Loucy (cell line): ENCODE results near the gene ADCY2.

ENCODE experiments used
- H2AFZ ChIP-seq: fragments of 200-600 bp; sonication (generic); 2 replicates; pipeline ENCODE4 v1.6.0; 2016; ENCODE audit warnings: antibody characterized with exemption, mild to moderate bottlenecking, low read length, moderate library complexity
- H3F3A ChIP-seq: fragments of 200-600 bp; 2 replicates; pipeline ENCODE4 v1.6.0; 2016; ENCODE audit warnings: antibody characterized with exemption, low read depth, mild to moderate bottlenecking
- H3K27me3 ChIP-seq: fragments of 200-600 bp; sonication (generic); 2 replicates; pipeline ENCODE4 v1.6.1; 2014; ENCODE audit warnings: low read length, mild to moderate bottlenecking; ENCODE audit not compliant: insufficient read depth, poor library complexity, severe bottlenecking
- H3K36me3 ChIP-seq: fragments of 200-600 bp; sonication (generic); 2 replicates; pipeline ENCODE4 v1.6.1; 2016; ENCODE audit warnings: low read length; ENCODE audit not compliant: insufficient read depth
- H3K4me1 ChIP-seq: fragments of 200-600 bp; sonication (generic); 2 replicates; pipeline ENCODE4 v1.5.1; 2014; ENCODE audit warnings: low read length, mild to moderate bottlenecking; ENCODE audit not compliant: insufficient read depth, poor library complexity, severe bottlenecking
- H3K4me2 ChIP-seq: fragments of 200-600 bp; sonication (generic); 2 replicates; pipeline ENCODE4 v1.6.0; 2014; ENCODE audit warnings: antibody characterized with exemption, low read length, low read depth, mild to moderate bottlenecking; ENCODE audit not compliant: poor library complexity, severe bottlenecking
- H3K4me3 ChIP-seq: fragments of 200-600 bp; sonication (generic); 2 replicates; pipeline ENCODE4 v1.5.1; 2014; ENCODE audit warnings: low read length, mild to moderate bottlenecking, mixed read lengths; ENCODE audit not compliant: poor library complexity, severe bottlenecking
- H3K79me2 ChIP-seq: fragments of 200-600 bp; sonication (generic); 2 replicates; pipeline ENCODE4 v1.6.1; 2014; ENCODE audit warnings: low read length; ENCODE audit not compliant: insufficient read depth
- H3K9ac ChIP-seq: fragments of 200-600 bp; sonication (generic); 2 replicates; pipeline ENCODE4 v1.6.0; 2014; ENCODE audit warnings: mild to moderate bottlenecking, low read depth, low read length, moderate library complexity; ENCODE audit not compliant: poor library complexity, severe bottlenecking
- H3K9me2 ChIP-seq: fragments of 200-600 bp; sonication (generic); replicated peaks from 2 replicates; pipeline ENCODE4 v1.6.1; 2016; ENCODE audit warnings: low read depth, low read length, mixed read lengths
- H3K9me3 ChIP-seq: fragments of 200-600 bp; sonication (generic); 2 replicates; pipeline ENCODE4 v1.6.1; 2014; ENCODE audit warnings: mild to moderate bottlenecking, antibody characterized with exemption, low read length, low read depth; ENCODE audit not compliant: insufficient read depth
- H4K20me1 ChIP-seq: fragments of 200-600 bp; sonication (generic); 2 replicates; pipeline ENCODE4 v1.6.0; 2014; ENCODE audit warnings: antibody characterized with exemption, low read length, mild to moderate bottlenecking; ENCODE audit not compliant: insufficient read depth, poor library complexity, severe bottlenecking
- EZH2phosphoT487 ChIP-seq: fragments of 200-600 bp; IDR thresholded peaks from 2 replicates; pipeline ENCODE4 v1.6.1; 2018; ENCODE audit warnings: antibody characterized with exemption, mild to moderate bottlenecking, moderate library complexity, borderline replicate concordance
- TF ChIP-seq, protein P1 (sequence below): fragments of 200-600 bp; sonication (generic); conservative IDR thresholded peaks from 2 replicates; pipeline ENCODE4 v1.5.1; 2014; ENCODE audit warnings: mild to moderate bottlenecking, antibody characterized with exemption, low read length

Gene ADCY2

DNA sequence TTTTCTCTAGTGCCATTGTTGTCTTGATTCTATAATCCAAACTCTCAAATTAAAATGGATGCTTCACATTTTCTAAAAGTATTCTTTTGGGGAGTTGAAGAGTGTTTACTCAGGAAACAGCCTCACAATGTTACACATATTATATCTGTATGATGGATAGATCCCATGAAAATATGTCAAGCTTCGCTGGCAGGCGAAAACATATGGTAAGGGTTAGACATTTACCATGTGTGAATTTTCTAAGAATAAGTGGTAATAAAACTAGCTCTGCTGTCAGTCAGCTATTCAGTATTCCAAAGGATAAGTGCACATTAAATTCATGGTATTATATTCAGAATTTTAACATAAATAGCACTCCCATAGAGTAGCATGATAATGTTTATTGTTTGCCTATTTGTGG lies 13.3 kb upstream of the ADCY2 start:
- no peaks in the 10 kb centered on the region for H3K9me3 ChIP-seq
- TF ChIP-seq, protein P1, sequence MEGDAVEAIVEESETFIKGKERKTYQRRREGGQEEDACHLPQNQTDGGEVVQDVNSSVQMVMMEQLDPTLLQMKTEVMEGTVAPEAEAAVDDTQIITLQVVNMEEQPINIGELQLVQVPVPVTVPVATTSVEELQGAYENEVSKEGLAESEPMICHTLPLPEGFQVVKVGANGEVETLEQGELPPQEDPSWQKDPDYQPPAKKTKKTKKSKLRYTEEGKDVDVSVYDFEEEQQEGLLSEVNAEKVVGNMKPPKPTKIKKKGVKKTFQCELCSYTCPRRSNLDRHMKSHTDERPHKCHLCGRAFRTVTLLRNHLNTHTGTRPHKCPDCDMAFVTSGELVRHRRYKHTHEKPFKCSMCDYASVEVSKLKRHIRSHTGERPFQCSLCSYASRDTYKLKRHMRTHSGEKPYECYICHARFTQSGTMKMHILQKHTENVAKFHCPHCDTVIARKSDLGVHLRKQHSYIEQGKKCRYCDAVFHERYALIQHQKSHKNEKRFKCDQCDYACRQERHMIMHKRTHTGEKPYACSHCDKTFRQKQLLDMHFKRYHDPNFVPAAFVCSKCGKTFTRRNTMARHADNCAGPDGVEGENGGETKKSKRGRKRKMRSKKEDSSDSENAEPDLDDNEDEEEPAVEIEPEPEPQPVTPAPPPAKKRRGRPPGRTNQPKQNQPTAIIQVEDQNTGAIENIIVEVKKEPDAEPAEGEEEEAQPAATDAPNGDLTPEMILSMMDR = no peak
- no peak for TF ChIP-seq EZH2phosphoT487
- no peak overlapping the region for H3K4me2 ChIP-seq
- no peaks in the 10 kb centered on the region for H3K4me1 ChIP-seq
- no peak overlapping the region for H3K4me3 ChIP-seq
- H4K20me1 ChIP-seq = no peaks in the 10 kb centered on the region
- no peaks in the 10 kb centered on the region for H3F3A ChIP-seq
- H3K9me2 ChIP-seq = no peaks in the 10 kb centered on the region
- no peaks in the 10 kb centered on the region for H3K79me2 ChIP-seq
- no peaks in the 10 kb centered on the region for H3K27me3 ChIP-seq
- no peaks in the 10 kb centered on the region for H3K36me3 ChIP-seq
- no peak overlapping the region for H3K9ac ChIP-seq
- no peak overlapping the region for H2AFZ ChIP-seq

DNA sequence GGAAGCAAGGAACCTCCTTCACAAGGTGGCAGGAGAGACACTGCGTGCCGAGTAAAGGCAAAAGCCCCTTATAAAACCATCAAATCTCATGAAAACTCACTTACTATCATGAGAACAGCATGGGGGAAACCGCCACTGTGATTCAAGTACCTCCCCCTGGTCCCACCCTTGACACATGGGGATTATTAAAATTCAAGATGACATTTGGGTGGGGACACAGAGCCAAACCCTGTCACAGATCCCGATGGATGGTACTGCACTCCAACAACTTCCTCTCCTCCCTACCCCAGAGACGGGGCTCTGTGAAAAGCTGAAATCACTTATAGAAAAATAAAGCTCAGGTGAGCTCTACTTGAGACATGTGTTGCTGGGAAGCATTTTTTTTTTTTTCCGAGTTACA lies 10.3 kb upstream of the ADCY2 start:
- no peaks in the 10 kb centered on the region for H3K9me3 ChIP-seq
- no peaks in the 10 kb centered on the region for H3K4me1 ChIP-seq
- no peak overlapping the region for H2AFZ ChIP-seq
- H3F3A ChIP-seq = no peaks in the 10 kb centered on the region
- H3K9ac ChIP-seq = no peak overlapping the region
- no peaks in the 10 kb centered on the region for H4K20me1 ChIP-seq
- no peaks in the 10 kb centered on the region for H3K36me3 ChIP-seq
- TF ChIP-seq EZH2phosphoT487 = no peak
- TF ChIP-seq, protein P1 = no peak
- no peak overlapping the region for H3K4me2 ChIP-seq
- H3K4me3 ChIP-seq = no peak overlapping the region
- no peaks in the 10 kb centered on the region for H3K79me2 ChIP-seq
- H3K27me3 ChIP-seq = no peaks in the 10 kb centered on the region
- no peaks in the 10 kb centered on the region for H3K9me2 ChIP-seq

DNA sequence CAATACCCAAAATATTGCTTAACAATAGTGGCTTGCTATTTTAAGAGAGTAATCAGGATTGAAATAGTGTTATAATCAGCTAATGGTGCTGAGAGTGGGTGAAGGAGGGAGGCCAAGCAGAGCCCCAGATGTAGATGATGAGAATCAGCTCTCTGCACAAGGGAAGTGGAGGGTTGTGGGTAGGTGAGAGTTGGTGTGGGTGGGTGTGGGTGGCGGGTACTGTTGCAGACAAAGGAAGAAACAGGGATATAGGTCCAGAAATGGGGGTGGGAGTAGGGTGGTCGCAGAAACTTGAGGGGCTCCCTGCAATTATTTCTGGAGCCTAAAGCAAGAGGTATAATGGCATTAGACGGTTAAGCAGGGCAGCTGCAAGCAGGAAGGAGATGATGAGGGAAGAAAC lies 7.4 kb upstream of the ADCY2 start:
- Histone ChIP-seq H3K27me3 (no peaks in the 10 kb centered on the region), H3K79me2 (no peaks in the 10 kb centered on the region), H3F3A (no peaks in the 10 kb centered on the region), H3K36me3 (no peaks in the 10 kb centered on the region), H3K9me3 (no peaks in the 10 kb centered on the region), H4K20me1 (no peaks in the 10 kb centered on the region), H3K4me3 (no peak overlapping the region), H3K4me1 (no peaks in the 10 kb centered on the region), H2AFZ (no peak overlapping the region), H3K4me2 (no peak overlapping the region), H3K9ac (no peak overlapping the region), H3K9me2 (no peaks in the 10 kb centered on the region)
- TF ChIP-seq, protein P1 = no peak
- TF ChIP-seq EZH2phosphoT487 = no peak
